Measurements from ENCODE around the gene B4GALT7.
"Not testable (repeated sequence)": the region's sequence is repeated elsewhere in the genome, so short reads cannot be mapped to it uniquely, and the experiment has no call there.

The B4GALT7 gene

GRCh38 chr5:177599731-177600507 is at the start of gene B4GALT7:
Gene B4GALT7 (plus strand): TSS chr5:177600132. CDS start chr5:177600211, 79 bp downstream.
- Histone ChIP-seq H3K9ac (ENCODE audit: low read depth, low read length) (peak within 1 kb of the TSS; percentile 89), H3K36me3 (ENCODE audit: insufficient read depth, low read depth, low read length) (peaks cover 19% of the 10 kb centered on the region), H3K9me3 (ENCODE audit: insufficient read depth, low read depth, low read length) (no peaks in the 10 kb centered on the region), H3K27me3 (ENCODE audit: insufficient read depth, low read length) (peaks cover 17% of the 10 kb centered on the region), H3K4me1 (ENCODE audit: insufficient read depth, low read length) (no peaks in the 10 kb centered on the region), H3K27ac (ENCODE audit: low read length) (no peak within 1 kb of the TSS), H3K4me3 (ENCODE audit: low read length) (peak within 1 kb of the TSS; percentile 92)

- Histone ChIP-seq H3K4me1 (ENCODE audit: insufficient read depth, low read length) (peaks cover 7% of the 10 kb centered on the region; the same call in 1 of the 2 replicates), H3K9ac (ENCODE audit: low read depth, low read length) (peak overlapping the region; percentile 77), H3K9me3 (ENCODE audit: insufficient read depth, low read depth, low read length) (no peaks in the 10 kb centered on the region), H3K27me3 (ENCODE audit: insufficient read depth, low read length) (no peaks in the 10 kb centered on the region), H3K27ac (ENCODE audit: low read length) (no peak overlapping the region), H3K36me3 (ENCODE audit: insufficient read depth, low read depth, low read length) (peaks cover 31% of the 10 kb centered on the region), H3K4me3 (ENCODE audit: low read length) (peak overlapping the region; percentile 75)
Observed at GRCh38 chr5:177552839-177553455, 47.0 kb upstream of the B4GALT7 start.

- Histone ChIP-seq H3K27ac (ENCODE audit: low read length) (no peak overlapping the region), H3K9me3 (ENCODE audit: insufficient read depth, low read depth, low read length) (no peaks in the 10 kb centered on the region), H3K9ac (ENCODE audit: low read depth, low read length) (peak overlapping the region; percentile 77), H3K4me1 (ENCODE audit: insufficient read depth, low read length) (peaks cover 7% of the 10 kb centered on the region; the same call in 1 of the 2 replicates), H3K27me3 (ENCODE audit: insufficient read depth, low read length) (no peaks in the 10 kb centered on the region), H3K4me3 (ENCODE audit: low read length) (peak overlapping the region; percentile 75), H3K36me3 (ENCODE audit: insufficient read depth, low read depth, low read length) (peaks cover 31% of the 10 kb centered on the region)
Observed at GRCh38 chr5:177553671-177554429, 46.1 kb upstream of the B4GALT7 start.

GRCh38 chr5:177554474-177555111 is 45.3 kb upstream of the B4GALT7 start, which contains the start of gene FAM193B:
Gene FAM193B (minus strand): TSS chr5:177554563. CDS start chr5:177554458, 105 bp downstream.
- H3K27me3 ChIP-seq (ENCODE audit: insufficient read depth, low read length): no peaks in the 10 kb centered on the region
- H3K9ac ChIP-seq (ENCODE audit: low read depth, low read length): peak within 1 kb of the TSS; percentile 77
- H3K36me3 ChIP-seq (ENCODE audit: insufficient read depth, low read depth, low read length): peaks cover 31% of the 10 kb centered on the region
- H3K27ac ChIP-seq (ENCODE audit: low read length): no peak within 1 kb of the TSS
- H3K4me3 ChIP-seq (ENCODE audit: low read length): peak within 1 kb of the TSS; percentile 75
- H3K4me1 ChIP-seq (ENCODE audit: insufficient read depth, low read length): peaks cover 7% of the 10 kb centered on the region; the same call in 1 of the 2 replicates
- no peaks in the 10 kb centered on the region for H3K9me3 ChIP-seq (ENCODE audit: insufficient read depth, low read depth, low read length)

- Histone ChIP-seq H3K9ac (ENCODE audit: low read depth, low read length) (no peak overlapping the region), H3K27me3 (ENCODE audit: insufficient read depth, low read length) (no peaks in the 10 kb centered on the region), H3K36me3 (ENCODE audit: insufficient read depth, low read depth, low read length) (peaks cover 26% of the 10 kb centered on the region), H3K4me3 (ENCODE audit: low read length) (0 out of 2 replicates have a peak overlapping the region, but pooled peaks have one; percentile 61), H3K4me1 (ENCODE audit: insufficient read depth, low read length) (peaks cover 7% of the 10 kb centered on the region; the same call in 1 of the 2 replicates), H3K27ac (ENCODE audit: low read length) (no peak overlapping the region), H3K9me3 (ENCODE audit: insufficient read depth, low read depth, low read length) (no peaks in the 10 kb centered on the region)
Observed at GRCh38 chr5:177555228-177555627, 44.7 kb upstream of the B4GALT7 start.

GRCh38 chr5:177555665-177556064 is 44.3 kb upstream of the B4GALT7 start:
- H3K9ac ChIP-seq (ENCODE audit: low read depth, low read length): no peak overlapping the region
- no peak overlapping the region for H3K4me3 ChIP-seq (ENCODE audit: low read length)
- H3K27ac ChIP-seq (ENCODE audit: low read length): no peak overlapping the region
- peaks cover 22% of the 10 kb centered on the region for H3K36me3 ChIP-seq (ENCODE audit: insufficient read depth, low read depth, low read length)
- H3K9me3 ChIP-seq (ENCODE audit: insufficient read depth, low read depth, low read length): no peaks in the 10 kb centered on the region
- H3K27me3 ChIP-seq (ENCODE audit: insufficient read depth, low read length): no peaks in the 10 kb centered on the region
- peaks cover 7% of the 10 kb centered on the region; the same call in 1 of the 2 replicates for H3K4me1 ChIP-seq (ENCODE audit: insufficient read depth, low read length)

GRCh38 chr5:177557041-177557647 is 42.8 kb upstream of the B4GALT7 start:
- no peak overlapping the region for H3K27ac ChIP-seq (ENCODE audit: low read length)
- H3K4me3 ChIP-seq (ENCODE audit: low read length): no peak overlapping the region
- H3K9ac ChIP-seq (ENCODE audit: low read depth, low read length): no peak overlapping the region
- peaks cover 7% of the 10 kb centered on the region for H3K9me3 ChIP-seq (ENCODE audit: insufficient read depth, low read depth, low read length)
- no peaks in the 10 kb centered on the region for H3K27me3 ChIP-seq (ENCODE audit: insufficient read depth, low read length)
- H3K4me1 ChIP-seq (ENCODE audit: insufficient read depth, low read length): peaks cover 7% of the 10 kb centered on the region; the same call in 1 of the 2 replicates
- peaks cover 7% of the 10 kb centered on the region for H3K36me3 ChIP-seq (ENCODE audit: insufficient read depth, low read depth, low read length)

- H3K27me3 ChIP-seq (ENCODE audit: insufficient read depth, low read length): no peaks in the 10 kb centered on the region
- no peak overlapping the region for H3K27ac ChIP-seq (ENCODE audit: low read length)
- H3K36me3 ChIP-seq (ENCODE audit: insufficient read depth, low read depth, low read length): peaks cover under 1% of the 10 kb centered on the region; the same call in 1 of the 2 replicates
- H3K4me3 ChIP-seq (ENCODE audit: low read length): no peak overlapping the region
- peaks cover 6% of the 10 kb centered on the region; the same call in 1 of the 2 replicates for H3K4me1 ChIP-seq (ENCODE audit: insufficient read depth, low read length)
- no peak overlapping the region for H3K9ac ChIP-seq (ENCODE audit: low read depth, low read length)
- peaks cover 8% of the 10 kb centered on the region for H3K9me3 ChIP-seq (ENCODE audit: insufficient read depth, low read depth, low read length)
Observed at GRCh38 chr5:177557796-177558195, 42.1 kb upstream of the B4GALT7 start.

- H3K27ac ChIP-seq (ENCODE audit: low read length); H3K9ac ChIP-seq (ENCODE audit: low read depth, low read length); H3K9me3 ChIP-seq (ENCODE audit: insufficient read depth, low read depth, low read length); H3K27me3 ChIP-seq (ENCODE audit: insufficient read depth, low read length); H3K4me3 ChIP-seq (ENCODE audit: low read length); H3K4me1 ChIP-seq (ENCODE audit: insufficient read depth, low read length); H3K36me3 ChIP-seq (ENCODE audit: insufficient read depth, low read depth, low read length): not testable (repeated sequence)
Observed at GRCh38 chr5:177559446-177559941, 40.4 kb upstream of the B4GALT7 start.

GRCh38 chr5:177565046-177565445 is 34.9 kb upstream of the B4GALT7 start:
- H3K27me3 ChIP-seq (ENCODE audit: insufficient read depth, low read length): no peaks in the 10 kb centered on the region
- H3K36me3 ChIP-seq (ENCODE audit: insufficient read depth, low read depth, low read length): no peaks in the 10 kb centered on the region
- no peaks in the 10 kb centered on the region for H3K4me1 ChIP-seq (ENCODE audit: insufficient read depth, low read length)
- H3K9me3 ChIP-seq (ENCODE audit: insufficient read depth, low read depth, low read length): peaks cover 8% of the 10 kb centered on the region
- H3K4me3 ChIP-seq (ENCODE audit: low read length): no peak overlapping the region
- no peak overlapping the region for H3K9ac ChIP-seq (ENCODE audit: low read depth, low read length)
- H3K27ac ChIP-seq (ENCODE audit: low read length): no peak overlapping the region

Measured in iPS-20b (cell line).